ENCODE data around the gene TRIP12.
"Not testable (repeated sequence)": the region's sequence is repeated elsewhere in the genome, so short reads cannot be mapped to it uniquely, and the experiment has no call there.

Gene TRIP12

GRCh38 chr2:229757462-229757861 lies 164.3 kb downstream of the TRIP12 start:
- not testable (repeated sequence) for DNase-seq

- DNase-seq = no peak
Measured at GRCh38 chr2:229752970-229753729, 168.7 kb downstream of the TRIP12 start.

- no peak for DNase-seq
Measured at GRCh38 chr2:229749779-229750178, 172.0 kb downstream of the TRIP12 start.

- DNase-seq = no peak
Measured at GRCh38 chr2:229748950-229749349, 172.9 kb downstream of the TRIP12 start.

GRCh38 chr2:229742691-229743090 lies 179.1 kb downstream of the TRIP12 start:
- DNase-seq = not testable (repeated sequence)

GRCh38 chr2:229740279-229740678 lies 181.5 kb downstream of the TRIP12 start:
- DNase-seq = no peak

- DNase-seq = no peak
Measured at GRCh38 chr2:229738024-229738625, 183.7 kb downstream of the TRIP12 start.

GRCh38 chr2:229734410-229734809 lies 187.4 kb downstream of the TRIP12 start:
- DNase-seq = no peak

- DNase-seq = no peak
Measured at GRCh38 chr2:229733611-229734245, 188.1 kb downstream of the TRIP12 start.

- no peak for DNase-seq
Measured at GRCh38 chr2:229732897-229733296, 188.9 kb downstream of the TRIP12 start.

GRCh38 chr2:229731916-229732315 lies 189.9 kb downstream of the TRIP12 start:
- no peak for DNase-seq

GRCh38 chr2:229731363-229731762 lies 190.4 kb downstream of the TRIP12 start:
- DNase-seq = no peak

- DNase-seq = no peak
Measured at GRCh38 chr2:229728370-229728769, 193.4 kb downstream of the TRIP12 start.

GRCh38 chr2:229726643-229727042 lies 195.2 kb downstream of the TRIP12 start:
- DNase-seq = no peak

- DNase-seq = no peak
Measured at GRCh38 chr2:229725716-229726574, 195.9 kb downstream of the TRIP12 start.

- DNase-seq = not testable (repeated sequence)
Measured at GRCh38 chr2:229723192-229723591, 198.6 kb downstream of the TRIP12 start.

- DNase-seq = no peak
Measured at GRCh38 chr2:229719926-229720647, 201.7 kb downstream of the TRIP12 start.

GRCh38 chr2:229718057-229718456 lies 203.8 kb downstream of the TRIP12 start:
- no peak for DNase-seq

GRCh38 chr2:229715895-229716507 lies 205.8 kb downstream of the TRIP12 start:
- DNase-seq = no peak

GRCh38 chr2:229714736-229715541 lies 206.9 kb downstream of the TRIP12 start:
- no peak for DNase-seq

Data from DMS 273 treated with DMSO at 0.1 percent for 48 hours (cell line).